PC-9 (cell line): ENCODE measurements around the gene ZNF700. TPM values are rescaled to one million over a fixed set of nuclear protein-coding genes. Genes with fewer than 3 reads are reported as not detected.
"Not testable (repeated sequence)": the region's sequence is repeated elsewhere in the genome, so short reads cannot be mapped to it uniquely, and the experiment has no call there.

Experiments
- BruUV-seq: library from RNA; stranded (reverse); fragments of 400-500 nt; replicated peaks from 2 replicates; lab custom pipeline; 2021; lab: Mats Ljungman, UMichigan
- CTCF ChIA-PET: fragments of 300-600 bp; sonication (Branson Sonifier 250); formaldehyde crosslinking; loops from one replicate; lab custom pipeline; 2022; ENCODE audit warnings: antibody characterized with exemption; lab: Charles Lee
- POLR2A ChIA-PET: fragments of 300-600 bp; sonication (Branson Sonifier 250); formaldehyde crosslinking; loops from one replicate; lab custom pipeline; 2022; ENCODE audit warnings: antibody characterized with exemption; ENCODE audit not compliant: unreplicated experiment; lab: Charles Lee
- DNase-seq, 2 experiments: peaks; one replicate each; pipeline versions ENCODE4 v3.0.0 to v3.0.0-alpha.2; 2015 to 2022; ENCODE audit warnings: mixed read lengths in 1 of 2
- H2AFZ ChIP-seq: fragments of 200-600 bp; sonication (generic); 2 replicates; pipeline ENCODE4 v1.8.1; 2017; ENCODE audit warnings: antibody characterized with exemption
- H3F3A ChIP-seq: fragments of 200-600 bp; sonication (generic); 2 replicates; pipeline ENCODE4 v1.8.1; 2017; ENCODE audit warnings: antibody characterized with exemption, mild to moderate bottlenecking, low read depth; ENCODE audit not compliant: insufficient read depth
- H3K27ac ChIP-seq: fragments of 200-600 bp; sonication (generic); 2 replicates; pipeline ENCODE4 v1.6.1; 2016; ENCODE audit warnings: mixed run types
- H3K27me3 ChIP-seq: fragments of 200-600 bp; sonication (generic); 2 replicates; pipeline ENCODE4 v1.6.1; 2016; ENCODE audit warnings: low read depth, mixed run types; ENCODE audit not compliant: insufficient read depth
- H3K36me3 ChIP-seq: fragments of 200-600 bp; sonication (generic); 2 replicates; pipeline ENCODE4 v1.6.1; 2016; ENCODE audit warnings: low read depth, mixed run types
- H3K4me1 ChIP-seq: fragments of 200-600 bp; sonication (generic); replicated peaks from 2 replicates; pipeline ENCODE4 v1.6.1; 2016; ENCODE audit warnings: mixed run types; ENCODE audit not compliant: insufficient read depth
- H3K4me2 ChIP-seq: fragments of 200-600 bp; sonication (generic); 2 replicates; pipeline ENCODE4 v1.6.1; 2017; ENCODE audit warnings: mixed run types
- H3K4me3 ChIP-seq: fragments of 200-600 bp; sonication (generic); 2 replicates; pipeline ENCODE4 v1.6.1; 2016; ENCODE audit warnings: mixed run types
- H3K79me2 ChIP-seq: fragments of 200-600 bp; sonication (generic); 2 replicates; pipeline ENCODE4 v1.6.1; 2017; ENCODE audit warnings: low read depth, mixed run types
- H3K9me2 ChIP-seq: fragments of 200-600 bp; sonication (generic); 2 replicates; pipeline ENCODE4 v1.8.1; 2017; ENCODE audit warnings: mild to moderate bottlenecking; ENCODE audit not compliant: insufficient read depth
- H3K9me3 ChIP-seq: fragments of 200-600 bp; sonication (generic); 2 replicates; pipeline ENCODE4 v1.8.1; 2016; ENCODE audit warnings: low read depth; ENCODE audit not compliant: insufficient read depth
- H4K20me1 ChIP-seq: fragments of 200-600 bp; sonication (generic); 2 replicates; pipeline ENCODE4 v1.8.1; 2017; ENCODE audit not compliant: insufficient read depth
- CTCF ChIP-seq: fragments of 200-600 bp; sonication (generic); conservative IDR thresholded peaks from 2 replicates; pipeline ENCODE4 v1.6.1; 2017; ENCODE audit warnings: mixed run types, antibody characterized with exemption, mild to moderate bottlenecking, moderate library complexity
- EZH2 ChIP-seq: fragments of 200-600 bp; sonication (generic); IDR thresholded peaks from 2 replicates; pipeline ENCODE4 v1.8.0; 2017; ENCODE audit warnings: antibody characterized with exemption, low read depth
- intact Hi-C: fragments of 100-400 bp; cut with micrococcal nuclease; formaldehyde crosslinking; loops from one replicate; pipeline ENCODE4 v1.10.0; 2022; ENCODE audit not compliant: unreplicated experiment
- total RNA-seq: library from RNA; stranded (reverse); gene quantifications from 2 replicates; pipeline ENCODE4 v1.2.3, GENCODE V29; 2021

Gene ZNF700
- total RNA-seq, 1 experiment from 2014 or later, result 7.6 TPM

GRCh38 chr19:11894851-11895250, 30.1 kb upstream of the ZNF700 start:
- Histone ChIP-seq H3K9me3 (no peaks in the 10 kb centered on the region; the same call in 1 of the 2 replicates), H2AFZ (no peak overlapping the region), H3K9me2 (no peaks in the 10 kb centered on the region), H3K4me2 (no peak overlapping the region), H3K4me1 (no peaks in the 10 kb centered on the region), H3K27me3 (peaks cover 11% of the 10 kb centered on the region; the same call in 1 of the 2 replicates), H4K20me1 (no peaks in the 10 kb centered on the region), H3F3A (no peaks in the 10 kb centered on the region), H3K27ac (no peak overlapping the region), H3K4me3 (no peak overlapping the region), H3K79me2 (no peaks in the 10 kb centered on the region), H3K36me3 (no peaks in the 10 kb centered on the region)
- no peak for DNase-seq
- no peak for TF ChIP-seq CTCF
- no peak for TF ChIP-seq EZH2
- intact Hi-C loops, result no loop called here
- POLR2A ChIA-PET, result no interaction called here
- BruUV-seq, result no TSS peak
- CTCF ChIA-PET, result no interaction called here

- Histone ChIP-seq H4K20me1 (no peaks in the 10 kb centered on the region), H3K79me2 (no peaks in the 10 kb centered on the region)
- intact Hi-C loops, result no loop called here
Measured at GRCh38 chr19:11902228-11902627, 22.7 kb upstream of the ZNF700 start.

GRCh38 chr19:11905928-11906327, 19.0 kb upstream of the ZNF700 start:
- Histone ChIP-seq H3K79me2 (no peaks in the 10 kb centered on the region), H3K27ac (no peak overlapping the region), H2AFZ (no peak overlapping the region), H4K20me1 (no peaks in the 10 kb centered on the region), H3K27me3 (peaks cover 4% of the 10 kb centered on the region; the same call in 1 of the 2 replicates), H3K4me3 (no peak overlapping the region), H3F3A (no peaks in the 10 kb centered on the region), H3K9me3 (peaks cover 34% of the 10 kb centered on the region), H3K4me2 (no peak overlapping the region), H3K36me3 (no peaks in the 10 kb centered on the region), H3K9me2 (no peaks in the 10 kb centered on the region), H3K4me1 (no peaks in the 10 kb centered on the region)
- ChIA-PET CTCF (no interaction called here), POLR2A (no interaction called here)
- no peak for TF ChIP-seq CTCF
- no peak for TF ChIP-seq EZH2
- BruUV-seq, result no TSS peak
- intact Hi-C loops, result no loop called here
- DNase-seq, result no peak

More at GRCh38 chr19:11902228-11902627, 22.7 kb upstream of the ZNF700 start:
- BruUV-seq, result no TSS peak
- no peak overlapping the region for H2AFZ ChIP-seq
- no peak for DNase-seq
- no peaks in the 10 kb centered on the region for H3K9me2 ChIP-seq
- no peaks in the 10 kb centered on the region for H3K4me1 ChIP-seq
- no peak; the same call in 1 of the 2 replicates for TF ChIP-seq CTCF
- TF ChIP-seq EZH2, result no peak
- H3K36me3 ChIP-seq, result no peaks in the 10 kb centered on the region
- ChIA-PET CTCF (no interaction called here), POLR2A (no interaction called here)
- no peak overlapping the region for H3K27ac ChIP-seq
- peaks cover 26% of the 10 kb centered on the region; the same call in 1 of the 2 replicates for H3K27me3 ChIP-seq
- H3K9me3 ChIP-seq, result peaks cover 27% of the 10 kb centered on the region
- no peaks in the 10 kb centered on the region for H3F3A ChIP-seq
- no peak overlapping the region for H3K4me3 ChIP-seq
- H3K4me2 ChIP-seq, result no peak overlapping the region

GRCh38 chr19:11911937-11912336, 13.0 kb upstream of the ZNF700 start:
- H3K4me2 ChIP-seq, H3K79me2 ChIP-seq, H3K4me1 ChIP-seq, CTCF ChIA-PET, H3K36me3 ChIP-seq, H4K20me1 ChIP-seq, DNase-seq, intact Hi-C loops, H3K9me2 ChIP-seq, POLR2A ChIA-PET, H2AFZ ChIP-seq, BruUV-seq, H3K27me3 ChIP-seq, H3K4me3 ChIP-seq, H3K27ac ChIP-seq, H3F3A ChIP-seq: not testable (repeated sequence)
- H3K9me3 ChIP-seq, result peaks cover 12% of the 10 kb centered on the region; the same call in 1 of the 2 replicates

GRCh38 chr19:11914417-11915051, 10.4 kb upstream of the ZNF700 start:
- H3K4me1 ChIP-seq, H3K27me3 ChIP-seq, intact Hi-C loops, H3K4me3 ChIP-seq, POLR2A ChIA-PET, H3K9me2 ChIP-seq, H3K79me2 ChIP-seq, H3K9me3 ChIP-seq, H3K4me2 ChIP-seq, H3K36me3 ChIP-seq, BruUV-seq, H3K27ac ChIP-seq, H3F3A ChIP-seq, H4K20me1 ChIP-seq, DNase-seq, H2AFZ ChIP-seq: not testable (repeated sequence)
- CTCF ChIA-PET, result interaction anchor here (0.7 kb wide), 1 partner anchor 80 kb away, joined by 13 read pairs; no protein-coding TSS in a partner anchor
